HL-60 (cell line): ENCODE measurements around the gene OR2A1.
"Not testable (repeated sequence)": the region's sequence is repeated elsewhere in the genome, so short reads cannot be mapped to it uniquely, and the experiment has no call there.

Experiments used
- GABPA ChIP-seq: IDR thresholded peaks from 2 replicates; pipeline ENCODE4 v1.6.1; 2012; ENCODE audit warnings: low read depth
- POLR2AphosphoS5 ChIP-seq: IDR thresholded peaks from 2 replicates; pipeline ENCODE4 v1.6.1; 2012; ENCODE audit warnings: low read depth
- SPI1 ChIP-seq: IDR thresholded peaks from 2 replicates; pipeline ENCODE4 v1.6.1; 2012; ENCODE audit warnings: low read depth, mild to moderate bottlenecking, borderline replicate concordance
- TF ChIP-seq, protein P1 (sequence below): IDR thresholded peaks from one replicate; pipeline ENCODE4 v1.5.1; 2011; ENCODE audit warnings: low read length, control low read depth, inconsistent platforms; ENCODE audit not compliant: insufficient read depth

- TF ChIP-seq, protein P1, sequence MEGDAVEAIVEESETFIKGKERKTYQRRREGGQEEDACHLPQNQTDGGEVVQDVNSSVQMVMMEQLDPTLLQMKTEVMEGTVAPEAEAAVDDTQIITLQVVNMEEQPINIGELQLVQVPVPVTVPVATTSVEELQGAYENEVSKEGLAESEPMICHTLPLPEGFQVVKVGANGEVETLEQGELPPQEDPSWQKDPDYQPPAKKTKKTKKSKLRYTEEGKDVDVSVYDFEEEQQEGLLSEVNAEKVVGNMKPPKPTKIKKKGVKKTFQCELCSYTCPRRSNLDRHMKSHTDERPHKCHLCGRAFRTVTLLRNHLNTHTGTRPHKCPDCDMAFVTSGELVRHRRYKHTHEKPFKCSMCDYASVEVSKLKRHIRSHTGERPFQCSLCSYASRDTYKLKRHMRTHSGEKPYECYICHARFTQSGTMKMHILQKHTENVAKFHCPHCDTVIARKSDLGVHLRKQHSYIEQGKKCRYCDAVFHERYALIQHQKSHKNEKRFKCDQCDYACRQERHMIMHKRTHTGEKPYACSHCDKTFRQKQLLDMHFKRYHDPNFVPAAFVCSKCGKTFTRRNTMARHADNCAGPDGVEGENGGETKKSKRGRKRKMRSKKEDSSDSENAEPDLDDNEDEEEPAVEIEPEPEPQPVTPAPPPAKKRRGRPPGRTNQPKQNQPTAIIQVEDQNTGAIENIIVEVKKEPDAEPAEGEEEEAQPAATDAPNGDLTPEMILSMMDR = not testable (repeated sequence)
- not testable (repeated sequence) for TF ChIP-seq GABPA, SPI1, POLR2AphosphoS5
Measured at GRCh38 chr7:144287171-144287784, 24.9 kb upstream of the OR2A1 start.
